Kidney tubule cell (primary cell): ENCODE measurements around the gene CFAP299.
"Not testable (repeated sequence)": the region's sequence is repeated elsewhere in the genome, so short reads cannot be mapped to it uniquely, and the experiment has no call there.

Experiments used
- DNase-seq: peaks from one replicate; pipeline ENCODE4 v3.0.0-alpha.2; 2018; ENCODE audit warnings: low spot score

CFAP299 gene

GRCh38 chr4:80331693-80332092 lies 3.8 kb upstream of the CFAP299 start:
- DNase-seq, result no peak

- DNase-seq, result peak; percentile 6
Measured at GRCh38 chr4:80333121-80333520, 2.4 kb upstream of the CFAP299 start.

GRCh38 chr4:80334568-80334967 lies 962 bp upstream of the CFAP299 start:
- DNase-seq, result no peak

GRCh38 chr4:80335226-80335553 lies 340 bp upstream of the CFAP299 start:
- no peak for DNase-seq

DNA sequence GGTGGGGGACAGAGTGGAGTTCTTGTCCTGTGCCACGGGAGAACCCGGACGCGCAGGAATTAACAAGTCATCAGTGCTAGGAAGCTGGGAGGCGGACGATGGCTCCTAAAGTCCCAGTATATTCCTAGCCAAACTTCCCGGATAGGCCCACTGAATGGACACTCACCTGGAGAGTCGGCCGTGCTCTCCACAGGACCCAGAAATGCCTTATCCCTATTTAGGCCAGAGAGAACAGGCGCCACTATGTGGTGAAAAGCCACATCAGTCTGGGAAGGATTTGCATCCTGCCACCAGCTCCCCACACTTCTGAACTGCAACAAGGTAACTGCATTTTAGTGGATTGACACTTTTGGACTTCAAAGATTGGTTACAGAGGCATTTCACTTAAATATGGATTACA lies 1.1 kb downstream of the CFAP299 start:
- peak; percentile 68 for DNase-seq

DNA sequence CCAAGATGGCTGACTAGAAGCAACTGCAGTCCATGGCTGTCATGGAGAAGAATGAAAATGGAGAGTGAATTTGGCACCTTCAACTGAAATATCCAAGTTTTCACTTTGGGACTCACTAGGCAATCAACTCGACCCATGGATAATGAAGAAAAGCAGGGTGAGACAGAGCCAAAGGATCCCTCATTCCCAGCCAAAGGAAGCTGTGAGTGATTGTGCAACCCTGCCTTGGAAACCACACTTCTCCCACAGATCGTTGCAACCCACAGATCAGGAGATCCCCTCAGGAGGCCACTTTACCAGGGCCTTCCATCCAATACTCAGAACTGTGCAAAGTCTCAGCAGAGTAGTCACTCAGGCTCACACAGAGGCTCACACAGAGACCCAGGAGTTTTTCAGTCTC lies 4.5 kb downstream of the CFAP299 start:
- no peak for DNase-seq

DNA sequence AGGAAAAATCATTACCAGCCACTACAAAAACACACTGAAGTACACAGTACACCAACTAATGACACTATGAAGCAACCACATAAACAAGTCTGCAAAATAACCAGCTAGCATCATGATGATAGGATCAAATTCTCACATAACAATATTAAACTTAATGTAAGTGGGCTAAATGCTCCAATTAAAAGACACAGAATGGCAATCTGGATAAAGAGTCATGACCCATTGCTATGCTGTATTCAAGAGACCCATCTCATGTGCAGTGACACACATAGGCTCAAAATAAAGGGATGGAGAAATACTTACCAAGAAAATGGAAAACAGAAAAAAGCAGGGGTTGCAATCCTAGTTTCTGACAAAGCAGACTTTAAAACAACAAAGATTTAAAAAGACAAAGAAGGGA lies 7.2 kb downstream of the CFAP299 start:
- not testable (repeated sequence) for DNase-seq

DNA sequence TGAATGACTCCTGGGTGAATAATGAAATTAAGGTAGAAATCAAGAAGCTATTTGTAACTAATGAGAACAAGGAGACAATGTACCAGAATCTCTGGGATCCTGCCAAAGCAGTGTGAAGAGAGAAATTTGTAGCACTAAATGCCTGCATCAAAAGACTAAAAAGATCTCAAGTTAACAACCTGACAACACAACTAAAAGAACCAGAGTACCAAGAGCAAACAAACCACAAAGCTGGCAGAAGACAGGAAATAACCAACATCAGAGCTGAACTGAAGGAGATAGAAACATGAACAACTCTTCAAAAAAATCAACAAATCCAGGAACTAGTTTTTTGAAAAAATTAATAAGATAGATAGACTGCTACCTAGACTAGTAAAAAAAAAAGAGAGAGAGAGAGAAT lies 8.4 kb downstream of the CFAP299 start:
- DNase-seq, result no peak

DNA sequence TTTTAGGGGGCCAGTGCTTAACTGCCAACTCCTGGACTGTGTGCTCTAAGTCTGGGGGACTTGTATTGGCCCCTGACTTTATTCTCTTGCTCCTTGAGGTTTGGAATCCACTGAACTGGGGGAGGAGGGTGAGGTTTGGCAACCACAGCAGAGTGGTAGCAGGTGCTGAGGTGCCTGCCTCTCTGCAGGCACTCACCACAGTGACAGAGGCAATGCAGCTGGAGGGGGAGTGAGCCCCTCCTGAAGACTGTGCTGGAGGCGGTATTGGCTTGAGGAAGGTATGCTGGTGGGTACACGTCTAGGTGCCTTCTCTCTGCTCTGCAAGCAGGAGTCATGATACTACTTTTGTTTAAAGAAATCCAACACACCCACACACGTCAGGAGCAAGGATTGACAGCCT lies 24.6 kb downstream of the CFAP299 start:
- no peak for DNase-seq

- DNase-seq, result no peak
Measured at GRCh38 chr4:80360900-80361299, 25.4 kb downstream of the CFAP299 start.

GRCh38 chr4:80361329-80361900 lies 25.9 kb downstream of the CFAP299 start:
- peak; percentile 10 for DNase-seq

GRCh38 chr4:80362578-80363181 lies 27.1 kb downstream of the CFAP299 start:
- peak; percentile 50 for DNase-seq

DNA sequence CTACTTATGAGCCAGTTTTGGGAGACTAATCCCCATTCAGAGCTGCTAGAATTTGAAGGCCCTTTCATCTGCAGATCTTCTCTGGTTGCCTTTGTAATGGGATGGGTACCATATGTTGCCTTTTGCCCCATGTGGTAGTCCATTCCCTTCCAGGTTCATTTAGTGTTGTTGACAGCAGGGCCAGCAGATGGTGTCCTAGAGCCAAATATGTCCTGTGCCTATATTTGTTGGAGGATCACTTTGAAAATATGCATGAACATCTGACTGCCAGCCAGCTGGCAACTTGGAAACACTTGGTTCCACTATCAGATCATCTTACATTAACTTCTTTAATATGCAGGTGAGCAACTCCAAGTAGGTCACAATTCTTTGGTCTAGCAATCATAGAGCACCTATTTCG lies 30.4 kb downstream of the CFAP299 start:
- DNase-seq, result peak; percentile 71

GRCh38 chr4:80367737-80368136 lies 32.2 kb downstream of the CFAP299 start:
- DNase-seq, result peak; percentile 41

DNA sequence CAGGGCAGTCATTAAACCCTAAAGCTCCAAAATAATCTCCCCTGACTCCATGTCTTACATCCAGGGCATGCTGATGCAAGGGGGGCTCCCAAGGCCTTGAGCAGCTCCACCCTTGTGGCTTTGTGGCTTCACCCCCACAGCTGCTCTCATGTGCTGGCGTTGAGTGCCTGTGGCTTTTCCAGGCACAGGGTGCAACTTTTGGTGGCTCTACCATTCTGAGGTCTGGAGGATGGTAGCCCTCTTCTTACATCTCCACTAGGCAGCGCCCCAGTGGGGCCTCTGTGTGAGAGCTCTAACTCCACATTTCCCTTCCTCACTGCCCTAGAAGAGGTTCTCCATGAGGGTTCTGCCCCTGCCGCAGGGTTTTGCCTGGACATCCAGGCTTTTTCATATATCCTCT lies 35.1 kb downstream of the CFAP299 start:
- no peak for DNase-seq

DNA sequence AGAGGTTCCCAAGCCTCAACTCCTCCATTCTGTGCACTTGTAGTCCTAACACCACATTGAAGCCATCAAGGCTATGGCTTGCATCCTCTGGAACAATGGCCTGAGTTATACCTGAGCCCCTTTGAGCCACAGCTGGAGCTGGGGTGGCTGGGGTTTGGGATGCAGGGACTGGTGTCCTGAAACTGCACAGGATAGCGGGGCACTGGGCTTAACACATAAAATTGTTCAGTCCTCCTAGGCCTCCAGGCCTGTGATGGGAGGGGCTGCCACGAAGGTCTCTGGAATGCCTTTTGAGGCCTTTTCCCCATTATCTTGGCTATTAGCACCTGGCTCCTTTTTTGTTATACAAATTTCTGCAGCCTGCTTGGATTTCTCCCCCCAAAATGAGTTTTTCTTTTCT lies 35.5 kb downstream of the CFAP299 start:
- DNase-seq, result no peak

DNA sequence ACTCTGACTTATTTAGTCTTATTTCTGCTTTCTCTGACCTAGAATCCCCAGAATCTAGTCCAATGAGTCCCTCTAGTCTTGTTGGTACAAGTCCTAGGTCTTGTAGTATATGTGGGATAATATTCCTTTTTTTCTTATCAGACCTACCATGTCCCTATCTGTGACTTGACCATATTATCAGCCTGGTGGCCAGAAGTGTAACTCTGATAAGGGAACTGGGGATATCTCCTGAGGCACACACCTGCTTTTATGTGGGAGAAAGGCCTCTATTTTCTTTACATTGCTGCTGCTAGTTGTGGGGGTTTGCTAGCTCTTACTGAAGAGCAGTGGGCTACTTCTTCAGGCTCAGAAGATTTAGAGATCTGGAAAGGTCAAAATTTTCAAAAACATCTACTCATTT lies 38.6 kb downstream of the CFAP299 start:
- no peak for DNase-seq

DNA sequence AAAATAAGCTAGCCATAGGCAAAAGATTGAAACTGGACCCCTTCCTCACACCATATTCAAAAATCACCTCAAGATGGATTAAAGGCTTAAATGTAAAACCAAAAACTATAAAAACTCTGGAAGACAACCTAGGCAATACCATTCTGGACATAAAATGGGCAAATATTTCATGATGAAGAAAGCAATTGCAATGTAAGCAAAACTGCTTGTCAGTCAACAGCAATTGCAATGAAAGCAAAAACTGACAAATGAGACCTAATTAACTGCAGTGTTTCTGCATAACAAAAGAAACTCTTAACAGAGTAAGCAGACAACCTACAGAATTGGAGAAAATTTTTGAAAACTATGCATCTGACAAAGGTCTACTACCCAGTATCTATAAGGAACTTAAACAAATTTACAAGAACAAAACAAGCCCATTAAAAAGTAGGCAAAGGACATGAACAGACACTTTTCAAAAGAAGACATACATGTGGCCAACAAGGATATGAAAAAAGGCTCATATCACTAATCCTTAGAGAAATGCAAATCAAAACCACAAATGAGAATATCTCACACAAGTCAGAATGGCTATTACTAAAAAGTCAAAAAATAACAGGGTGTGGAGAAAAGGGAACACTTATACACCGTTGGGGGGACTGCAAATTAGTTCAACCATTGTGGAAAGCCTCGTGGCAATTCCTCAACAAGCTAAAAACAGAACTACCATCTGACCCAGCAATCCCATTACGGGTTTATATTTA lies 46.7 kb downstream of the CFAP299 start:
- DNase-seq, result no peak

DNA sequence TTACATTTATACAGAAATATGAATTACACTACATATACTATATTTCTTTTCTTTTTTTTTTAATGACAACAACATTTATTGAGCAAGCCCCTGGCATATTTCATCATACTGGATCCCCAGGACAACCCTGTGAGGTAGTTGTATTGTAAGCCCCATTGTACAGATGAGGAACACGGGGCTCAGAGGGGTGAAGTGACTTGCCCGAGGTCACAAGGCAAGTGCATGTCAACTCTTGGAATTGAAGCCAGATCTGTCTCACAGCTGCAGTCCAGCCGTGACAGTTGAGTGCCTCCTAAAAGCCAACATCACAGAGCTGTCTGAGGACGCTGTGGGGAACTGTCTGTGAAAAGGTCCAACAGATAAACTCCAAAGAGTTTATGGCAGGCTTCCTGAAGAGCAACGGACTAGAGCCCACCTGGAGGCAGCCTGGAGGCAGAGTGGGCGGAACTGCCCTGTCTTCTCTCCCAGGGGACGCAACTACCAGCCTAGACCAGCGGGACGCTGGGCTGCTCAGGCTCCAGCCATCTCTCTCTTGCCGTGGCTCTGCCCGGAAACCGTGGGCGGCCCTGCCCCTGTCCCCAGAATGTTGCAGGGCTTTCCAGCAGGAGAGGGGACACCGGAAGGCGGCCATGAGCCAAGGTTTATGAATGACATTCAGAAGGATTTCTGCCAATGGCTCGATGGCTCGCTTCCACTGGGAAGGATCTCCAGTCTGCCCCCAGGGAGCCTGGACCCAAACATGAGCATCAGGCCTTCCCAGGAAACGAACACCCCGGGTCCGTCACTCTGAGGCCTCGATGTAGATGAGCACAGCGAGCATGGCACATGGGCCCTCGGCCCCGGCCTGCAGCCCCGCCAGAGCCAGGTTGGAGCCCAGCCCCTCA lies 50.1 kb downstream of the CFAP299 start:
- DNase-seq, result no peak

- no peak for DNase-seq
Measured at GRCh38 chr4:80386281-80386886, 50.9 kb downstream of the CFAP299 start.

- no peak for DNase-seq
Measured at GRCh38 chr4:80387390-80388283, 52.1 kb downstream of the CFAP299 start.
